ENCODE measurements around the gene SQSTM1. TPM values are rescaled to one million over a fixed set of nuclear protein-coding genes. Genes with fewer than 3 reads are reported as not detected.

Gene SQSTM1
- total and polyA plus RNA-seq, 5 experiments from 2014 or later: 144 to 370 (median 157) TPM

DNA sequence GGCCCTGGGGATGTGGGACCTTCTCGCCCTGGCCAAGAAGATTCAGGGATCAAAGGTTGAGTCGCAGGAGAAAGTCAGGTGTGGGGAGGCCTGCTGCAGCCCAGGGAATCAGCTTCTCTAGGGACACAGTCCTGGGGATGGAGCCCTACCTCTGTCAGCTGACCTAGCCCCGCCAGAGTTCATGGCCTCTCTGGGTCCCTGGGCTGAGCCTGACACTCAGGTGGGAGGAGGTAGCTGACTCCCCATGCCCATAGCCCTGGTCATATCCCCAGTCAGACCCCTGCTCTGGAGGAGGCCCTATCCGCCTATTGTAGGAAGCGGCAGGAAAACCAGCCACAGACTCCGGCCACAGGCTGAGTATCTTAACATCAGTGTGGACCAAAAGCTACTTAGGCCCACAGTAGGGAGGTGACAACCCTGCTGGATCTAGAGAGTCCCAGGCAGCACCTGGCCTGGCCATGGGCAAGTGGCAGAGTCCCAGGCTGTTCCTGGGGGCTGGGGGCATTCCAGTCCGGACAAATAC lies 52.9 kb downstream of the SQSTM1 start:
- H3K4me1 Mint-ChIP-seq: peaks cover 0 to 3% (median 0%) of the 10 kb centered on the region in 4 donors
- DNase-seq (no peak), ATAC-seq (no peak)
- H3K27me3 Mint-ChIP-seq: no peaks in the 10 kb centered on the region
- no peaks in the 10 kb centered on the region for H3K9me3 Mint-ChIP-seq
- peaks cover 0 to 43% (median 13%) of the 10 kb centered on the region in 3 donors for H3K36me3 Mint-ChIP-seq
- no peak overlapping the region for H3K27ac Mint-ChIP-seq
- H3K4me3 Mint-ChIP-seq: no peak overlapping the region
- POLR2A ChIA-PET: interaction anchor here (0.6 kb wide), 1 partner anchor 31 kb away, joined by 3 read pairs; no protein-coding TSS in a partner anchor

DNA sequence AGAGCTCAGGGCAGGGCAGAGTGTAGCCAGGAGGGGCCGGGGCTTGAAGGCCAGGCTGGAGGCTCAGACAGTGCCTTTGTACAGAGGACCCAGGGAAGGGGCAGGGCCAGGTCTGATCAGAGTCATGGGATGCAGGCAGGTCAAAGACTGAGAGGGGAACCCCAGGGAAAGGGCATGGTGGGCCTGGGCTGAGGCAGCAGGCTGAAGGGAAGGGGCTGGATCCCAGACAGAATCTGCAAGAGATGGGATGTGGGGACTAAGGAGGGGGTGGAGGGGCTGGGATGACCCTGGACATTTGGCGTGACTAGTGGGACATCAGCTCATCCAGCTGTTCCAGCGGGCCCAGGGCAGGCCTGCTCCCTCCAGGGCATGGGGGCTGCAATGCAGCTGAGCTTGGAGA lies 53.4 kb downstream of the SQSTM1 start:
- Mint-ChIP-seq H3K27ac (no peak overlapping the region), H3K4me3 (no peak overlapping the region), H3K4me1 (peaks cover 0 to 3% (median 0%) of the 10 kb centered on the region in 4 donors), H3K9me3 (no peaks in the 10 kb centered on the region), H3K36me3 (peaks cover 0 to 43% (median 13%) of the 10 kb centered on the region in 3 donors), H3K27me3 (no peaks in the 10 kb centered on the region)
- POLR2A ChIA-PET: interaction anchor here (0.6 kb wide), 1 partner anchor 30 kb away, joined by 3 read pairs; no protein-coding TSS in a partner anchor
- ATAC-seq: no peak
- no peak for DNase-seq

- POLR2A ChIA-PET: interaction anchor here (0.6 kb wide), 1 partner anchor 30 kb away, joined by 3 read pairs; no protein-coding TSS in a partner anchor
- H3K4me1 Mint-ChIP-seq: peaks cover 0 to 3% (median 0%) of the 10 kb centered on the region in 4 donors
- no peak for ATAC-seq
- no peaks in the 10 kb centered on the region for H3K27me3 Mint-ChIP-seq
- no peaks in the 10 kb centered on the region for H3K9me3 Mint-ChIP-seq
- no peak overlapping the region for H3K4me3 Mint-ChIP-seq
- peaks cover 0 to 45% (median 13%) of the 10 kb centered on the region in 3 donors for H3K36me3 Mint-ChIP-seq
- no peak for DNase-seq
- H3K27ac Mint-ChIP-seq: no peak overlapping the region
These were observed 54.0 kb downstream of the SQSTM1 start for GRCh38 chr5:179874536-179875292.

- DNase-seq (no peak), ATAC-seq (no peak)
- H3K9me3 Mint-ChIP-seq: no peaks in the 10 kb centered on the region
- peaks cover 0 to 3% (median 0%) of the 10 kb centered on the region in 4 donors for H3K4me1 Mint-ChIP-seq
- H3K36me3 Mint-ChIP-seq: peaks cover 0 to 41% (median 9%) of the 10 kb centered on the region in 3 donors
- H3K27me3 Mint-ChIP-seq: no peaks in the 10 kb centered on the region
- H3K27ac Mint-ChIP-seq: peak overlapping the region in 1 of 10 donors; percentile 22
- no peak overlapping the region for H3K4me3 Mint-ChIP-seq
- POLR2A ChIA-PET: no interaction called here
These were observed 55.3 kb downstream of the SQSTM1 start for GRCh38 chr5:179875741-179876609.

- no peaks in the 10 kb centered on the region for H3K27me3 Mint-ChIP-seq
These were observed 55.9 kb downstream of the SQSTM1 start for GRCh38 chr5:179876610-179876952.

DNA sequence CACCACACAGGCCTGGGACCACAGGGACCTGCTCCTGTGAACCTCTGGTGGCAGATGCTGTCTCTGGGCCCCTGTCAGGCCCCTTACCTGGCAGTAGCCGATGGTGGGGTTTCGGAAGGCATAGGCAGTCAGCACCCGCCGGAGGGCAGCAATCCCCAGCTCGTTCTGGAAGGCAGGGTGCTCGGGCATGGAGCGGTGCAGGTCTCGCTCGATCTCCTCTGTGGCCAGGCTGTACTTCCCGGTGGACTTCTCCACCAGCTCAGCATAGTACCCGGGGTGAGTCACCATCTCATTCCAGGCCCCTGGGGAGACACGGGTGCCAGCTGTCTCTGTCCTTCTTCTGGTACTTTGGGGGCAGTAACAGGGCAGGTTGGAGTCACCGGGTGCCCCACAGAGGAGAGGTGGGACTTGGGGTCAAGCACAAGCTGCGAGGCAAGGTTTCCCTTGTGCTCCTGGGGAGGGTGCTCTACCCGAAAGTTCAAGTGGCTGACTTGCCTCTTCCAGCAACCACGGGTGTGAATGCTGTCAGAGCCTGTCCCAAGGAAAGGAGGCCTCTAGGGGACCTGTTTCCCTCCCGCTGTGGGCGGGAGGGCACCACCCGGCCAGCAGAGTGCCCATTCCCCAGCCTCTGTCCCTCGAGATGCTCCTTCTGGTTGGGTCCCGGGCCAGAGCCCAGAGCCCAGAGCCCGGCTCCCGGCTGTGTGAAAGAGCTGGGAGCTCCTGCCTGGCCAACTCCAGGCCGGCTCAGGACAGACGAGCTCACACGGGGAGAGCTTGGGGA lies 57.7 kb downstream of the SQSTM1 start:
- Mint-ChIP-seq H3K4me1 (peaks cover 0 to 3% (median 1%) of the 10 kb centered on the region in 4 donors), H3K9me3 (peaks cover 0 to 9% (median 3%) of the 10 kb centered on the region in 9 donors), H3K36me3 (peaks cover 4 to 40% (median 12%) of the 10 kb centered on the region in 3 donors), H3K4me3 (no peak overlapping the region), H3K27me3 (no peaks in the 10 kb centered on the region), H3K27ac (peak overlapping the region in 1 of 10 donors; percentile 15)
- POLR2A ChIA-PET: no interaction called here
- ATAC-seq (no peak), DNase-seq (no peak)

More at GRCh38 chr5:179876610-179876952, 55.9 kb downstream of the SQSTM1 start:
- DNase-seq: no peak
- Mint-ChIP-seq H3K36me3 (peaks cover 0 to 41% (median 5%) of the 10 kb centered on the region in 3 donors), H3K27ac (peak overlapping the region in 1 of 10 donors; percentile 22), H3K4me1 (peaks cover 0 to 3% (median 1%) of the 10 kb centered on the region in 4 donors), H3K4me3 (no peak overlapping the region), H3K9me3 (peaks cover 0 to under 1% (median 0%) of the 10 kb centered on the region in 9 donors)
- POLR2A ChIA-PET: no interaction called here
- ATAC-seq: no peak

- peaks cover 0 to 3% (median 1%) of the 10 kb centered on the region in 4 donors for H3K4me1 Mint-ChIP-seq
- ATAC-seq: no peak
- POLR2A ChIA-PET: no interaction called here
These were observed 58.4 kb downstream of the SQSTM1 start for GRCh38 chr5:179879003-179879689.

DNA sequence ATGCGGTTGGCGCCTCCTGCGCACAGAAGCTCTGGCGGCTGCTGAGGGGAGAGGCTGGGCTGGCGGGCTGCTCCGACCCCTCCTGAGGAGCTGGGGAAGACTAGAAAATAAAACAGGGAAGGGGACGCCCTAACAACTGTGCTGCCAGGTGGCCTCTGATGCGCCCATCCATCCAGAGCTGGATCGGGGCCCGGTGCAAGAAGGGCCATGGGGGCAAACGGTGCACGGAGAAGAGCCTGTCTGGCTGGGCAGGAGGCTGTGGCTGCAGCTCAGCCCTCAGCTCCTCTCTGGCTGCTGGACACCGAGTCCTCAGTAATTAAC lies 58.9 kb downstream of the SQSTM1 start:
- peaks cover 0 to 3% (median 1%) of the 10 kb centered on the region in 4 donors for H3K4me1 Mint-ChIP-seq
- no peak for ATAC-seq
- H3K27ac Mint-ChIP-seq: no peak overlapping the region
- no peak for DNase-seq
- peaks cover 0 to 19% (median 7%) of the 10 kb centered on the region in 9 donors for H3K9me3 Mint-ChIP-seq
- no peaks in the 10 kb centered on the region for H3K27me3 Mint-ChIP-seq
- POLR2A ChIA-PET: no interaction called here
- peaks cover 14 to 47% (median 24%) of the 10 kb centered on the region in 3 donors for H3K36me3 Mint-ChIP-seq
- H3K4me3 Mint-ChIP-seq: no peak overlapping the region

More at GRCh38 chr5:179879003-179879689, 58.4 kb downstream of the SQSTM1 start:
- Mint-ChIP-seq H3K27me3 (no peaks in the 10 kb centered on the region), H3K27ac (no peak overlapping the region), H3K4me3 (no peak overlapping the region), H3K36me3 (peaks cover 9 to 44% (median 19%) of the 10 kb centered on the region in 3 donors), H3K9me3 (peaks cover 0 to 16% (median 6%) of the 10 kb centered on the region in 9 donors)
- DNase-seq: no peak

GRCh38 chr5:179880066-179880650 lies 59.5 kb downstream of the SQSTM1 start:
- Mint-ChIP-seq H3K27me3 (no peaks in the 10 kb centered on the region), H3K36me3 (peaks cover 18 to 50% (median 28%) of the 10 kb centered on the region in 3 donors), H3K27ac (no peak overlapping the region), H3K4me3 (no peak overlapping the region), H3K9me3 (peaks cover 0 to 20% (median 7%) of the 10 kb centered on the region in 9 donors), H3K4me1 (peaks cover 0 to 4% (median 1%) of the 10 kb centered on the region in 4 donors)
- POLR2A ChIA-PET: no interaction called here
- ATAC-seq: no peak
- DNase-seq: no peak

DNA sequence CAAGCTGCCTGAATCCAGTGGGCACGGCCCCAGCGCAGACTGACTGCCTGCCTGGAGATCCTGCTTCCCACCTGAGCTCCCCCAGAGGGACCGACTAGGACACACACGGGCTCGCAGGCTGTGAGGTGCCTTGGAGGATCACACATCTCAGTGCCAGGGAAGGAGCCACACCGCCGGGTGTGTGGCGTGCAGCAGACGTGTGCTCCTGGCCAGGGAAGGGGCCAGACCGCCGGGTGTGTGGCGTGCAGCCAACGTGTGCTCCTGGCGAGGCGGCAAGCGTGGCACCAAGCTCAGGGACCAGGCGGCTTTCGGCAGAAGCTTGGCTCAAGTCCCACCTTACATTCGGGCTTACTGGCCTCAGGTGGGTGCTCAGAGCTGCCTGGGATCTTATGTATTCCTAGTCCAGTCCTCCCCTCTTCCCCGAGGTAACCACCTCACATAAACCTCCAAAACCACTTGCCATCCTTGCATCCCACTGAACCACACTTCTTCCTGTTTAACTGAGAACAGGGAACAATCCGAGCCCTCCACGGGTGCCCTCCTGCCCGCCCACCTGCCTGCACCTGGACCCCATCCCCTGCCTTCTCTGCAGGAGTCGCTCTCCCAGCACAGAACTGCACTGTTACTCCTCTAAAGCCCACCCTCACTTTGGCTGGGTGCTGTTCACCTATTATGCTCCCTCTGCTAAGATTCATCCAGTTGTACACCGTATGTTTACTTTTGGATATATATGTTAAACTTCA lies 60.3 kb downstream of the SQSTM1 start:
- peaks cover 0 to 4% (median 1%) of the 10 kb centered on the region in 4 donors for H3K4me1 Mint-ChIP-seq
- H3K4me3 Mint-ChIP-seq: no peak overlapping the region
- POLR2A ChIA-PET: no interaction called here

DNA sequence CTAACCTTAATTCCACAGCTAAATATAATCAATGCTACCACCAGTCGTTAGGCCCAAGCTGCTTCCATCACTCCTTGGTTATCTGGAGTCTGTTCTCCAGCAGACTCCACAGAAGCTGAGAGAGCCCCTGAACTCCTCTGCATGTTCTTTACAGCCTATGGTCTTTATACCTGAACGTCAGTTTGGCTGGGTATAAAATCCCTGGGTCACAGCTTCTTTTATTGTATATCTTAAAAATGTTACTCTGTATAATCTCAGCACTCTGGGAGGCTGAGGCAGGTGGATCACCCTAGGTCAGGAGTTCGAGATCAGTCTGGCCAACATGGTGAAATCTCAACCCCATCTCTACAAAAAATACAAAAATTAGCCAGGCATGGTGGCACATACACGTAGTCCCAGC lies 61.6 kb downstream of the SQSTM1 start:
- no peaks in the 10 kb centered on the region for H3K27me3 Mint-ChIP-seq
- H3K4me3 Mint-ChIP-seq: no peak overlapping the region
- peak overlapping the region in 1 of 10 donors; percentile 15 for H3K27ac Mint-ChIP-seq
- ATAC-seq (no peak), DNase-seq (no peak)
- peaks cover 0 to 9% (median 1%) of the 10 kb centered on the region in 4 donors for H3K4me1 Mint-ChIP-seq
- peaks cover 0 to 24% (median 7%) of the 10 kb centered on the region in 9 donors for H3K9me3 Mint-ChIP-seq
- POLR2A ChIA-PET: no interaction called here
- peaks cover 27 to 54% (median 28%) of the 10 kb centered on the region in 3 donors for H3K36me3 Mint-ChIP-seq

More for the DNA sequence above, 60.3 kb downstream of the SQSTM1 start:
- Mint-ChIP-seq H3K9me3 (peaks cover 0 to 24% (median 7%) of the 10 kb centered on the region in 9 donors), H3K27me3 (no peaks in the 10 kb centered on the region), H3K27ac (peak overlapping the region in 4 of 10 donors; percentile 13 to 67 (median 30)), H3K36me3 (peaks cover 21 to 51% (median 28%) of the 10 kb centered on the region in 3 donors)
- DNase-seq (no peak), ATAC-seq (no peak)

Data from naive thymus-derived CD8-positive, alpha-beta T cell (primary cell).